OCI-LY7 (cell line): ENCODE data around the gene AXIN1. TPM values are rescaled to one million over a fixed set of nuclear protein-coding genes. Genes with fewer than 3 reads are reported as not detected.
"Not testable (repeated sequence)": the region's sequence is repeated elsewhere in the genome, so short reads cannot be mapped to it uniquely, and the experiment has no call there.

Experiments used
- BruUV-seq: library from RNA; stranded (reverse); fragments of 400-500 nt; replicated peaks from 2 replicates; lab custom pipeline; 2021; lab: Mats Ljungman, UMichigan
- CTCF ChIA-PET: fragments of 300-600 bp; sonication (Branson Sonifier 250); formaldehyde crosslinking; loops from one replicate; lab custom pipeline; 2022; ENCODE audit warnings: antibody characterized with exemption; ENCODE audit not compliant: unreplicated experiment; lab: Charles Lee
- POLR2A ChIA-PET: fragments of 300-600 bp; sonication (Branson Sonifier 250); formaldehyde crosslinking; loops from one replicate; lab custom pipeline; 2022; ENCODE audit warnings: antibody characterized with exemption; lab: Charles Lee
- DNase-seq: peaks from one replicate; pipeline ENCODE4 v3.0.0-alpha.2; 2015; ENCODE audit warnings: low spot score
- H2AFZ ChIP-seq: fragments of 200-600 bp; sonication (generic), shearing (Covaris generic); 2 replicates; pipeline ENCODE4 v1.6.1; 2014; ENCODE audit warnings: mild to moderate bottlenecking, antibody characterized with exemption, low read length, moderate library complexity
- H3K27ac ChIP-seq: fragments of 200-600 bp; sonication (generic); 2 replicates; pipeline ENCODE4 v1.5.1; 2014; ENCODE audit warnings: mixed run types, low read depth, mild to moderate bottlenecking, moderate library complexity, low read length, inconsistent platforms; ENCODE audit not compliant: poor library complexity, severe bottlenecking
- H3K36me3 ChIP-seq: fragments of 200-600 bp; sonication (generic); 2 replicates; pipeline ENCODE4 v1.6.1; 2014; ENCODE audit warnings: mild to moderate bottlenecking, antibody characterized with exemption, low read length, moderate library complexity, mixed read lengths; ENCODE audit not compliant: insufficient read depth
- H3K4me1 ChIP-seq: fragments of 200-600 bp; sonication (generic); 2 replicates; pipeline ENCODE4 v1.5.1; 2014; ENCODE audit warnings: mild to moderate bottlenecking, low read length; ENCODE audit not compliant: insufficient read depth, poor library complexity, severe bottlenecking
- H3K4me2 ChIP-seq: fragments of 200-600 bp; sonication (generic); 2 replicates; pipeline ENCODE4 v1.6.1; 2014; ENCODE audit warnings: mild to moderate bottlenecking, low read length
- H3K4me3 ChIP-seq: fragments of 200-600 bp; sonication (generic); 2 replicates; pipeline ENCODE4 v1.5.1; 2014; ENCODE audit warnings: mild to moderate bottlenecking, low read depth, low read length; ENCODE audit not compliant: poor library complexity, severe bottlenecking
- H3K79me2 ChIP-seq: fragments of 200-600 bp; sonication (generic); 2 replicates; pipeline ENCODE4 v1.6.1; 2016; ENCODE audit warnings: low read depth, mild to moderate bottlenecking, low read length, moderate library complexity, mixed read lengths; ENCODE audit not compliant: insufficient read depth
- H3K9me2 ChIP-seq: fragments of 200-600 bp; sonication (generic); 2 replicates; pipeline ENCODE4 v1.6.1; 2016; ENCODE audit warnings: mild to moderate bottlenecking, low read length, mixed read lengths; ENCODE audit not compliant: insufficient read depth
- H3K9me3 ChIP-seq: fragments of 200-600 bp; sonication (generic); 2 replicates; pipeline ENCODE4 v1.6.1; 2014; ENCODE audit warnings: mild to moderate bottlenecking, mixed run types, low read length, mixed read lengths
- H4K20me1 ChIP-seq: fragments of 200-600 bp; sonication (generic); 2 replicates; pipeline ENCODE4 v1.6.1; 2014; ENCODE audit warnings: mild to moderate bottlenecking, antibody characterized with exemption, low read length, moderate library complexity, mixed read lengths; ENCODE audit not compliant: insufficient read depth
- EZH2phosphoT487 ChIP-seq: fragments of 200-600 bp; sonication (generic); IDR thresholded peaks from 2 replicates; pipeline ENCODE4 v1.6.1; 2018; ENCODE audit warnings: low read depth, borderline replicate concordance, mild to moderate bottlenecking, mixed run types, antibody characterized with exemption, low read length, moderate library complexity, mixed read lengths
- intact Hi-C: fragments of 100-400 bp; cut with micrococcal nuclease; formaldehyde crosslinking; loops from one replicate; pipeline ENCODE4 v1.10.0; 2022; ENCODE audit not compliant: unreplicated experiment
- total RNA-seq, 2 experiments: library from RNA; depleted of rRNA in 1 of 2; stranded (reverse); fragments of >200 nt in 1 of 2; shearing (Covaris generic) in 1 of 2; gene quantifications; 2 replicates each; pipeline ENCODE4 v1.2.3, GENCODE V29; 2014 to 2022
- TF ChIP-seq, protein P1 (sequence below): fragments of 200-600 bp; sonication (generic); conservative IDR thresholded peaks from 2 replicates; pipeline ENCODE4 v1.5.1; 2014; ENCODE audit warnings: mild to moderate bottlenecking, antibody characterized with exemption, low read length, moderate library complexity, mixed read lengths

The AXIN1 gene
- total RNA-seq, 2 experiments from 2014 or later = 29.0 to 30.3 TPM

DNA sequence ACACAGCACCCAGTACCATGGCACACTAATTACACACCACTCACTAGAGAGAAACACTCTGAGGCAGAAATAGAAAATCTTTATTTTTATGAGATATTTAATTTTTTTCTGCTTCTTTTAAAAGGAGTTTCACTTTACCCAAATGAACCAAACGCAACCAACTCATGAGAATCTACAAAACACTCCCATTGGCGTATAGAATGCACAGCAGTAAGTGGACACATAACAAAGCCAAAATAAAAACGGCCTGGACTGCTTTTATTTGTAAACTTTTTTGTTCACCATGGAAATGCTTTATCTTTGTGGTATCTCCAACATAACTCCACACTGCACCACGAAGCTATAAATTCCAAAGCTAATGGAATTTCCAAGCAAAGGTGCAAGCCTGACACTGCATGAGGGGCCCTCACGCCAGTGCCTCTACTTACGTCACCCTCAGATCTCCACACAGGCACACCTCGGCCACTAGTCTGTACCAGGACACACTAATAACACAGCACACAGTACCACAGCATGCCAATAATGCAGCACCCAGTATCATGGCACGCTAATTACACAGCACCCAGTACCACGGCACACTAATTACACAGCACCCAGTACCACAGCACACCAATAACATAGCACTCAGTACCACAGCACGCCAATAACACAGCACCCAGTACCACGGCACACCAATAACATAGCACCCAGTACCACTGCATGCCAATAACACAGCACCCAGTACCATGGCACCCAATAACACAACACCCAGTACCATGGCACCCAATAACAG lies 17.5 kb downstream of the AXIN1 start:
- H3K4me1 ChIP-seq, H2AFZ ChIP-seq, H3K27ac ChIP-seq, BruUV-seq, H3K4me3 ChIP-seq, POLR2A ChIA-PET, H3K9me2 ChIP-seq, H4K20me1 ChIP-seq, DNase-seq, CTCF ChIA-PET, H3K36me3 ChIP-seq, H3K4me2 ChIP-seq, H3K9me3 ChIP-seq, intact Hi-C loops: not testable (repeated sequence)
- H3K79me2 ChIP-seq = peaks cover 43% of the 10 kb centered on the region

DNA sequence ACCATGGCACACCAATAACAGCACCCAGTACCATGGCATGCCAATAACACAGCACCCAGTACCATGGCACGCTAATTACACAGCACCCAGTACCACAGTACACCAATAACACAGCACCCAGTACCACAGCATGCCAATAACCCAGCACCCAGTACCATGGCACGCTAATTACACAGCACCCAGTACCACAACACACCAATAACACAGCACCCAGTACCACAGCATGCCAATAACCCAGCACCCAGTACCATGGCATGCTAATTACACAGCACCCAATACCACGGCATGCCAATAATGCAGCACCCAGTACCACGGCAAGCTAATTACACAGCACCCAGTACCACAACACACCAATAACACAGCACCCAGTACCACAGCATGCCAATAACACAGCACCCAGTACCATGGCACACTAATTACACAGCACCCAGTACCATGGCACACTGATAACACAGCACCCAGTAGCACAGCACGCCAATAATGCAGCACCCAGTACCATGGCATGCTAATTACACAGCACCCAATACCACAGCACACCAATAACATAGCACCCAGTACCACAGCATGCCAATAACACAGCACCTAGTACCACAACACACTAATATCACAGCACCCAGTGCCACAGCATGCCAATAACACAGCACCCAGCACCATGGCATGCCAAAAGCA lies 18.2 kb downstream of the AXIN1 start:
- POLR2A ChIA-PET, BruUV-seq, H4K20me1 ChIP-seq: not testable (repeated sequence)

DNA sequence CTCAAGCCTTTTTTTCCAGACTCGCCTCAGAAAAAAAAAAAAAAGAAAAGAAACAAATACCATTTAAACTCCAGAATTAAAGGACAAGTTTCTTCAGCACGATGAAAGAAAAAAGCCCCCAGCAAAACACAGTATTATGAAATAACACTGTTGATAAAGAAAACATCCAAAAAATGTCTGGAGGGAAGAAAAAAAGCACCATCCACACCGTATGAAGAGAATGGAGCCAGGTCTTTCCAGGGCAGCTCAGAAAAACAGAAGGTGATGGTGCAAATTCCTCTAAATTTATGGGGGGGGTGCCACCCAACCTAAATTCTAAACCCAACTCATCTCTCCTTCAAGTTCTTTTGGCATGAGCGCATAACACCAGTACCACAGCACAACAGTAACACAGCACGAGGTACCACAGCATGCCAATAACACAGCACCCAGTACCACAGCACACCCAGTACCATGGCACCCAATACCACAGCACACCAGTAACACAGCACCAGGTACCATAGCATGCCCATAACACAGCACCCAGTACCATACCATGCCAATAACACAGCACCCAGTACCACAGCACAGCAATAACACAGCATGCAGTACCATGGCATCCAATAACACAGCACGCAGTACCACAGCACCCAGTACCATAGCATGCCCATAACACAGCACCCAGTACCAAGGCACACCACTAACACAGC lies 19.0 kb downstream of the AXIN1 start:
- no peak overlapping the region for H2AFZ ChIP-seq
- ChIA-PET CTCF (no interaction called here), POLR2A (no interaction called here)
- H3K9me3 ChIP-seq = no peaks in the 10 kb centered on the region
- BruUV-seq = no TSS peak
- no peak for DNase-seq
- TF ChIP-seq, protein P1, sequence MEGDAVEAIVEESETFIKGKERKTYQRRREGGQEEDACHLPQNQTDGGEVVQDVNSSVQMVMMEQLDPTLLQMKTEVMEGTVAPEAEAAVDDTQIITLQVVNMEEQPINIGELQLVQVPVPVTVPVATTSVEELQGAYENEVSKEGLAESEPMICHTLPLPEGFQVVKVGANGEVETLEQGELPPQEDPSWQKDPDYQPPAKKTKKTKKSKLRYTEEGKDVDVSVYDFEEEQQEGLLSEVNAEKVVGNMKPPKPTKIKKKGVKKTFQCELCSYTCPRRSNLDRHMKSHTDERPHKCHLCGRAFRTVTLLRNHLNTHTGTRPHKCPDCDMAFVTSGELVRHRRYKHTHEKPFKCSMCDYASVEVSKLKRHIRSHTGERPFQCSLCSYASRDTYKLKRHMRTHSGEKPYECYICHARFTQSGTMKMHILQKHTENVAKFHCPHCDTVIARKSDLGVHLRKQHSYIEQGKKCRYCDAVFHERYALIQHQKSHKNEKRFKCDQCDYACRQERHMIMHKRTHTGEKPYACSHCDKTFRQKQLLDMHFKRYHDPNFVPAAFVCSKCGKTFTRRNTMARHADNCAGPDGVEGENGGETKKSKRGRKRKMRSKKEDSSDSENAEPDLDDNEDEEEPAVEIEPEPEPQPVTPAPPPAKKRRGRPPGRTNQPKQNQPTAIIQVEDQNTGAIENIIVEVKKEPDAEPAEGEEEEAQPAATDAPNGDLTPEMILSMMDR = no peak
- TF ChIP-seq EZH2phosphoT487 = no peak
- no peak overlapping the region for H3K4me2 ChIP-seq
- H3K27ac ChIP-seq = no peak overlapping the region
- no peak overlapping the region for H3K4me3 ChIP-seq
- H4K20me1 ChIP-seq = no peaks in the 10 kb centered on the region; the same call in 1 of the 2 replicates
- H3K4me1 ChIP-seq = no peaks in the 10 kb centered on the region
- intact Hi-C loops = no loop called here
- H3K79me2 ChIP-seq = peaks cover 32% of the 10 kb centered on the region
- H3K9me2 ChIP-seq = no peaks in the 10 kb centered on the region
- no peaks in the 10 kb centered on the region; the same call in 1 of the 2 replicates for H3K36me3 ChIP-seq

More for the DNA sequence above, 18.2 kb downstream of the AXIN1 start:
- CTCF ChIA-PET, H3K9me3 ChIP-seq, H3K4me3 ChIP-seq, H2AFZ ChIP-seq, H3K9me2 ChIP-seq, H3K4me1 ChIP-seq, DNase-seq, intact Hi-C loops, H3K27ac ChIP-seq, H3K4me2 ChIP-seq, H3K36me3 ChIP-seq: not testable (repeated sequence)
- H3K79me2 ChIP-seq = peaks cover 36% of the 10 kb centered on the region

DNA sequence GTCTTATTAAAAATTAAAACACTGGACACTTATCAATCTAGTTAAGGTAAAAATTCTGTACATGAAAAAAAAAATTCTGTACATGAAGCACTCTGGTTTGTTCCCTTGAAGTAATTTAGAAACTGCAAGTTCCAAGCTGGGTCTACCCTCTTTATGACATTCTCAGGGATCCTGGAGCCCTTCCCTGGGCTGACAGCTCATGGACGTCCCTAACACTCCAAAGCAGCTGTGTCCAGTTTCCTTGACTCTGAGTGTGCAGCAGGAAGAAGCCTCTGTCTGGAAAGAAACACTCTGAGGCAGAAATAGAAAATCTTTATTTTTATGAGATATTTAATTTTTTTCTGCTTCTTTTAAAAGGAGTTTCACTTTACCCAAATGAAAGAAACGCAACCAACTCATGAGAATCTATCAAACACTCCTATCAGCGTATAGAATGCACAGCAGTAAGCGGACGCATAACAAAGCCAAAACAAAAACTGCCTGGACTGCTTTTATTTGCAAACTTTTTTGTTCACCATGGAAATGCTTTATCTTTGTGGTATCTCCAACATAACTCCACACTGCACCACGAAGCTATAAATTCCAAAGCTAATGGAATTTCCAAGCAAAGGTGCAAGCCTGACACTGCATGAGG lies 21.2 kb downstream of the AXIN1 start:
- H2AFZ ChIP-seq, CTCF ChIA-PET, DNase-seq, H3K4me2 ChIP-seq, H3K9me2 ChIP-seq, H3K4me3 ChIP-seq, H3K4me1 ChIP-seq, H4K20me1 ChIP-seq, H3K36me3 ChIP-seq, BruUV-seq, H3K27ac ChIP-seq, H3K9me3 ChIP-seq, intact Hi-C loops: not testable (repeated sequence)
- POLR2A ChIA-PET = interaction anchor here (0.7 kb wide), 1 partner anchor 38 kb away, joined by 3 read pairs; no protein-coding TSS in a partner anchor
- H3K79me2 ChIP-seq = peaks cover 22% of the 10 kb centered on the region
